Osteocyte (in vitro differentiated cells): ENCODE data around the gene PRRT3. TPM values are rescaled to one million over a fixed set of nuclear protein-coding genes. Genes with fewer than 3 reads are reported as not detected.

Source experiments
- DNase-seq: peaks from one replicate; pipeline ENCODE4 v3.0.0; 2021; ENCODE audit warnings: mixed read lengths; ENCODE audit not compliant: unreplicated experiment; ENCODE audit errors: extremely low spot score
- H3K27ac Mint-ChIP-seq: one replicate; pipeline ENCODE4 v1.8.0; 2021; ENCODE audit warnings: mild to moderate bottlenecking, mixed read lengths; ENCODE audit not compliant: unreplicated experiment
- H3K27me3 Mint-ChIP-seq: one replicate; pipeline ENCODE4 v1.8.0; 2021; ENCODE audit warnings: mixed read lengths; ENCODE audit not compliant: unreplicated experiment
- H3K36me3 Mint-ChIP-seq: one replicate; pipeline ENCODE4 v1.8.0; 2021; ENCODE audit warnings: mixed read lengths; ENCODE audit not compliant: unreplicated experiment
- H3K4me1 Mint-ChIP-seq: one replicate; pipeline ENCODE4 v1.8.0; 2021; ENCODE audit warnings: mixed read lengths; ENCODE audit not compliant: unreplicated experiment
- H3K4me3 Mint-ChIP-seq: one replicate; pipeline ENCODE4 v1.8.0; 2021; ENCODE audit warnings: mild to moderate bottlenecking, moderate library complexity, mixed read lengths; ENCODE audit not compliant: unreplicated experiment
- H3K9me3 Mint-ChIP-seq: one replicate; pipeline ENCODE4 v1.8.0; 2021; ENCODE audit warnings: mixed read lengths; ENCODE audit not compliant: unreplicated experiment
- CTCF ChIP-seq: fragments of 200-600 bp; sonication (generic); IDR thresholded peaks from 2 replicates; pipeline ENCODE4 v1.5.0; 2021; ENCODE audit warnings: antibody characterized with exemption, mild to moderate bottlenecking, moderate library complexity
- total RNA-seq: library from RNA; stranded (reverse); gene quantifications from 2 replicates; pipeline ENCODE4 v1.2.1, GENCODE V29; 2021

Gene PRRT3
- total RNA-seq, 1 donor from 2014 or later, result 6.6 TPM

- H3K36me3 Mint-ChIP-seq, result no peaks in the 10 kb centered on the region
- H3K27me3 Mint-ChIP-seq, result no peaks in the 10 kb centered on the region
- H3K9me3 Mint-ChIP-seq, result no peaks in the 10 kb centered on the region
- no peak overlapping the region for H3K4me3 Mint-ChIP-seq
- no peak for TF ChIP-seq CTCF
- H3K4me1 Mint-ChIP-seq, result peaks cover 47% of the 10 kb centered on the region
- DNase-seq, result no peak
- H3K27ac Mint-ChIP-seq, result no peak overlapping the region
Measured at GRCh38 chr3:9912294-9912935, 39.8 kb downstream of the PRRT3 start.

- peaks cover 41% of the 10 kb centered on the region for H3K4me1 Mint-ChIP-seq
- no peak overlapping the region for H3K4me3 Mint-ChIP-seq
- H3K36me3 Mint-ChIP-seq, result no peaks in the 10 kb centered on the region
- no peak for TF ChIP-seq CTCF
- H3K27ac Mint-ChIP-seq, result no peak overlapping the region
- DNase-seq, result no peak
- H3K27me3 Mint-ChIP-seq, result no peaks in the 10 kb centered on the region
- H3K9me3 Mint-ChIP-seq, result no peaks in the 10 kb centered on the region
Measured at GRCh38 chr3:9911863-9912262, 40.3 kb downstream of the PRRT3 start.

- no peak for TF ChIP-seq CTCF
Measured at GRCh38 chr3:9909221-9910013, 42.8 kb downstream of the PRRT3 start.

GRCh38 chr3:9908286-9908685, 43.9 kb downstream of the PRRT3 start:
- Mint-ChIP-seq H3K4me1 (peaks cover 20% of the 10 kb centered on the region), H3K4me3 (no peak overlapping the region), H3K36me3 (no peaks in the 10 kb centered on the region), H3K27ac (no peak overlapping the region), H3K27me3 (no peaks in the 10 kb centered on the region), H3K9me3 (no peaks in the 10 kb centered on the region)
- no peak for TF ChIP-seq CTCF
- DNase-seq, result no peak

More at GRCh38 chr3:9909221-9910013, 42.8 kb downstream of the PRRT3 start:
- peaks cover 24% of the 10 kb centered on the region for H3K4me1 Mint-ChIP-seq
- DNase-seq, result no peak
- no peak overlapping the region for H3K4me3 Mint-ChIP-seq
- H3K27me3 Mint-ChIP-seq, result no peaks in the 10 kb centered on the region
- no peak overlapping the region for H3K27ac Mint-ChIP-seq
- no peaks in the 10 kb centered on the region for H3K36me3 Mint-ChIP-seq
- no peaks in the 10 kb centered on the region for H3K9me3 Mint-ChIP-seq

- Mint-ChIP-seq H3K27me3 (no peaks in the 10 kb centered on the region), H3K4me3 (no peak overlapping the region), H3K9me3 (no peaks in the 10 kb centered on the region), H3K27ac (no peak overlapping the region), H3K4me1 (peaks cover 22% of the 10 kb centered on the region), H3K36me3 (no peaks in the 10 kb centered on the region)
- DNase-seq, result no peak
- no peak for TF ChIP-seq CTCF
Measured at GRCh38 chr3:9906480-9906879, 45.7 kb downstream of the PRRT3 start.
